Dermis blood vessel endothelial cell (primary cell): ENCODE results near the gene TRPC4. TPM values are rescaled to one million over a fixed set of nuclear protein-coding genes. Genes with fewer than 3 reads are reported as not detected.
"Not testable (repeated sequence)": the region's sequence is repeated elsewhere in the genome, so short reads cannot be mapped to it uniquely, and the experiment has no call there.

Source experiments
- DNase-seq: peaks from one replicate; pipeline ENCODE4 v3.0.0; 2010
- total RNA-seq: library from RNA; depleted of rRNA; stranded (reverse); fragments of >200 nt; gene quantifications from 2 replicates; pipeline ENCODE4 v1.2.3, GENCODE V29; 2014

Gene TRPC4
- total RNA-seq, 1 donor from 2014 or later: 0.17 TPM

- DNase-seq: no peak
These were observed 53.3 kb downstream of the TRPC4 start for GRCh38 chr13:37816276-37816675.

- no peak for DNase-seq
These were observed 58.1 kb downstream of the TRPC4 start for GRCh38 chr13:37811441-37811840.

GRCh38 chr13:37806666-37807065, 62.9 kb downstream of the TRPC4 start:
- DNase-seq: no peak

- DNase-seq: no peak
These were observed 71.9 kb downstream of the TRPC4 start for GRCh38 chr13:37797631-37798030.

GRCh38 chr13:37796795-37797194, 72.8 kb downstream of the TRPC4 start:
- not testable (repeated sequence) for DNase-seq

GRCh38 chr13:37795326-37795725, 74.2 kb downstream of the TRPC4 start:
- DNase-seq: no peak

GRCh38 chr13:37791699-37792098, 77.9 kb downstream of the TRPC4 start:
- DNase-seq: no peak

- DNase-seq: no peak
These were observed 81.2 kb downstream of the TRPC4 start for GRCh38 chr13:37788346-37788745.

GRCh38 chr13:37777676-37778075, 91.9 kb downstream of the TRPC4 start:
- no peak for DNase-seq

GRCh38 chr13:37775871-37776270, 93.7 kb downstream of the TRPC4 start:
- DNase-seq: no peak

GRCh38 chr13:37772644-37773043, 96.9 kb downstream of the TRPC4 start:
- no peak for DNase-seq

GRCh38 chr13:37769545-37769944, 100.0 kb downstream of the TRPC4 start:
- no peak for DNase-seq

- DNase-seq: no peak
These were observed 100.5 kb downstream of the TRPC4 start for GRCh38 chr13:37769078-37769477.

GRCh38 chr13:37766502-37766901, 103.1 kb downstream of the TRPC4 start:
- DNase-seq: no peak

GRCh38 chr13:37755349-37755748, 114.2 kb downstream of the TRPC4 start:
- DNase-seq: no peak

GRCh38 chr13:37753776-37754175, 115.8 kb downstream of the TRPC4 start:
- DNase-seq: no peak

GRCh38 chr13:37752146-37752545, 117.4 kb downstream of the TRPC4 start:
- DNase-seq: no peak

GRCh38 chr13:37751025-37751424, 118.5 kb downstream of the TRPC4 start:
- DNase-seq: no peak

GRCh38 chr13:37748913-37749312, 120.7 kb downstream of the TRPC4 start:
- DNase-seq: no peak

- DNase-seq: peak; percentile 33
These were observed 122.4 kb downstream of the TRPC4 start for GRCh38 chr13:37747071-37747612.

GRCh38 chr13:37741536-37741935, 128.0 kb downstream of the TRPC4 start:
- DNase-seq: no peak

- DNase-seq: no peak
These were observed 133.5 kb downstream of the TRPC4 start for GRCh38 chr13:37736045-37736444.

- DNase-seq: no peak
These were observed 134.3 kb downstream of the TRPC4 start for GRCh38 chr13:37735293-37735692.

- DNase-seq: no peak
These were observed 139.7 kb downstream of the TRPC4 start for GRCh38 chr13:37729876-37730275.

- no peak for DNase-seq
These were observed 153.0 kb downstream of the TRPC4 start for GRCh38 chr13:37716420-37717195.
